Fibroblast of villous mesenchyme (primary cell): Measurements from ENCODE around the gene CAMKMT. TPM values are rescaled to one million over a fixed set of nuclear protein-coding genes. Genes with fewer than 3 reads are reported as not detected.

Source experiments
- DNase-seq: peaks from one replicate; pipeline ENCODE4 v3.0.0-alpha.2; 2010; ENCODE audit warnings: low read depth
- H3K4me3 ChIP-seq: 2 replicates; pipeline ENCODE4 v1.5.1; 2011; ENCODE audit warnings: low read depth, mild to moderate bottlenecking, low read length
- CTCF ChIP-seq: IDR thresholded peaks from 2 replicates; pipeline ENCODE4 v1.5.1; 2012; ENCODE audit warnings: low read depth, mild to moderate bottlenecking, low read length; ENCODE audit not compliant: insufficient read depth
- total RNA-seq: library from RNA; depleted of rRNA; stranded (reverse); fragments of >200 nt; gene quantifications from 2 replicates; pipeline ENCODE4 v1.2.3, GENCODE V29; 2012

CAMKMT gene
- total RNA-seq, 1 donor: 9.9 TPM

- DNase-seq: no peak
- H3K4me3 ChIP-seq: no peak overlapping the region
- TF ChIP-seq CTCF: no peak
These were observed 407.7 kb downstream of the CAMKMT start for GRCh38 chr2:44769349-44770011.

GRCh38 chr2:44770221-44771195, 408.8 kb downstream of the CAMKMT start:
- TF ChIP-seq CTCF: no peak
- no peak overlapping the region for H3K4me3 ChIP-seq
- no peak for DNase-seq

GRCh38 chr2:44771522-44771921, 409.8 kb downstream of the CAMKMT start:
- no peak overlapping the region for H3K4me3 ChIP-seq
- TF ChIP-seq CTCF: no peak
- no peak for DNase-seq

GRCh38 chr2:44772131-44772530, 410.4 kb downstream of the CAMKMT start:
- no peak for DNase-seq
- TF ChIP-seq CTCF: no peak
- no peak overlapping the region for H3K4me3 ChIP-seq

GRCh38 chr2:44772669-44773378, 411.1 kb downstream of the CAMKMT start:
- H3K4me3 ChIP-seq: no peak overlapping the region
- DNase-seq: no peak
- TF ChIP-seq CTCF: no peak

- no peak overlapping the region for H3K4me3 ChIP-seq
These were observed 413.2 kb downstream of the CAMKMT start for GRCh38 chr2:44774826-44775492.

More at GRCh38 chr2:44774826-44775492, 413.2 kb downstream of the CAMKMT start:
- no peak for TF ChIP-seq CTCF
- DNase-seq: no peak
